SK-N-SH treated with all-trans-retinoic acid at 6 μM for 48 hours (cell line): ENCODE data around the gene ZG16.

Source experiments
- ATAC-seq: fragments of 200-7000 bp; cut with Tn5 transposase; 3 replicates; pipeline ENCODE4 v1.9.1; 2020; ENCODE audit warnings: mild to moderate bottlenecking, moderate library complexity
- ARNTL ChIP-seq: fragments of 450-650 bp; formaldehyde crosslinking; IDR thresholded peaks from 2 replicates; pipeline ENCODE4 v1.5.0; 2020; ENCODE audit warnings: low read depth, mild to moderate bottlenecking, moderate library complexity, borderline replicate concordance
- BACH2 ChIP-seq: fragments of 250-450 bp; sonication (Bioruptor Pico); IDR thresholded peaks from 2 replicates; pipeline ENCODE4 v1.9.0; 2021; ENCODE audit warnings: mild to moderate bottlenecking, borderline replicate concordance
- CSDC2 ChIP-seq: fragments of 250-450 bp; sonication (Bioruptor Pico); IDR thresholded peaks from 2 replicates; pipeline ENCODE4 v1.5.0; 2020; ENCODE audit warnings: mild to moderate bottlenecking, moderate library complexity
- CSRNP3 ChIP-seq: fragments of 250-450 bp; sonication (Bioruptor Pico); IDR thresholded peaks from 2 replicates; pipeline ENCODE4 v1.5.1; 2021; ENCODE audit warnings: mild to moderate bottlenecking, moderate library complexity
- ESRRG ChIP-seq: fragments of 250-450 bp; sonication (Bioruptor Pico); IDR thresholded peaks from 2 replicates; pipeline ENCODE4 v1.6.1; 2021; ENCODE audit warnings: mild to moderate bottlenecking
- GLIS3 ChIP-seq: fragments of 250-450 bp; sonication (Bioruptor Pico); IDR thresholded peaks from 2 replicates; pipeline ENCODE4 v1.5.0; 2020; ENCODE audit warnings: mild to moderate bottlenecking, moderate library complexity
- OSR1 ChIP-seq: fragments of 250-450 bp; sonication (Bioruptor Pico); IDR thresholded peaks from 2 replicates; pipeline ENCODE4 v1.8.0; 2022; ENCODE audit warnings: moderate library complexity, mild to moderate bottlenecking, inconsistent platforms
- PATZ1 ChIP-seq: fragments of 250-450 bp; sonication (Bioruptor Pico); IDR thresholded peaks from 2 replicates; pipeline ENCODE4 v1.8.0; 2020; ENCODE audit warnings: mild to moderate bottlenecking, moderate library complexity, borderline replicate concordance
- POU6F1 ChIP-seq: fragments of 250-450 bp; sonication (Bioruptor Pico); IDR thresholded peaks from 2 replicates; pipeline ENCODE4 v1.8.0; 2021; ENCODE audit warnings: low read depth, mild to moderate bottlenecking, moderate library complexity, borderline replicate concordance
- PPARA ChIP-seq: fragments of 250-450 bp; sonication (Bioruptor Pico); IDR thresholded peaks from 2 replicates; pipeline ENCODE4 v1.5.0; 2020; ENCODE audit warnings: mild to moderate bottlenecking, borderline replicate concordance
- RARB ChIP-seq: fragments of 250-450 bp; sonication (Bioruptor Pico); IDR thresholded peaks from 2 replicates; pipeline ENCODE4 v1.8.0; 2021; ENCODE audit warnings: mild to moderate bottlenecking, moderate library complexity
- TCF4 ChIP-seq: fragments of 250-450 bp; sonication (Bioruptor Pico); IDR thresholded peaks from 2 replicates; pipeline ENCODE4 v1.8.0; 2021; ENCODE audit warnings: mild to moderate bottlenecking, moderate library complexity, borderline replicate concordance
- TOX ChIP-seq: fragments of 250-450 bp; sonication (Bioruptor Pico); IDR thresholded peaks from 2 replicates; pipeline ENCODE4 v1.8.0; 2021; ENCODE audit warnings: mild to moderate bottlenecking, moderate library complexity, borderline replicate concordance
- TSHZ2 ChIP-seq: fragments of 250-450 bp; sonication (Bioruptor Pico); IDR thresholded peaks from 2 replicates; pipeline ENCODE4 v1.5.0; 2020; ENCODE audit warnings: mild to moderate bottlenecking, moderate library complexity
- ZC3H10 ChIP-seq: fragments of 250-450 bp; sonication (Bioruptor Pico); IDR thresholded peaks from 2 replicates; pipeline ENCODE4 v1.5.1; 2021; ENCODE audit warnings: mild to moderate bottlenecking, moderate library complexity
- ZFP3 ChIP-seq: fragments of 250-450 bp; sonication (Bioruptor Pico); IDR thresholded peaks from 2 replicates; pipeline ENCODE4 v1.5.0; 2020; ENCODE audit warnings: mild to moderate bottlenecking, moderate library complexity
- ZNF565 ChIP-seq: fragments of 450-650 bp; formaldehyde crosslinking; conservative IDR thresholded peaks from 2 replicates; pipeline ENCODE4 v1.5.0; 2020; ENCODE audit warnings: low read depth, mild to moderate bottlenecking, moderate library complexity
- ZNF70 ChIP-seq: fragments of 450-650 bp; formaldehyde crosslinking; IDR thresholded peaks from 2 replicates; pipeline ENCODE4 v1.5.0; 2020; ENCODE audit warnings: mild to moderate bottlenecking, moderate library complexity

ZG16 gene

GRCh38 chr16:29820730-29821642 is 42.9 kb downstream of the ZG16 start:
- no peak for ATAC-seq
- TF ChIP-seq CSRNP3 (CRISPR knock-in tag) (no peak), PATZ1 (CRISPR knock-in tag) (no peak), TSHZ2 (no peak), TOX (CRISPR knock-in tag) (no peak), OSR1 (CRISPR knock-in tag) (no peak), ESRRG (no peak)

GRCh38 chr16:29821643-29822115 is 43.6 kb downstream of the ZG16 start:
- peak; percentile 30 for ATAC-seq
- TF ChIP-seq PATZ1 (CRISPR knock-in tag), result no peak
- no peak for TF ChIP-seq RARB (CRISPR knock-in tag)
- TF ChIP-seq TSHZ2, result no peak
- TF ChIP-seq ARNTL (CRISPR knock-in tag), result no peak
- TF ChIP-seq POU6F1, result no peak
- TF ChIP-seq ZFP3 (CRISPR knock-in tag), result no peak
- TF ChIP-seq BACH2 (CRISPR knock-in tag), result no peak
- TF ChIP-seq TOX (CRISPR knock-in tag), result no peak
- TF ChIP-seq ZNF70, result no peak
- no peak for TF ChIP-seq PPARA (CRISPR knock-in tag)
- no peak for TF ChIP-seq GLIS3 (CRISPR knock-in tag)
- TF ChIP-seq ZC3H10 (CRISPR knock-in tag), result no peak
- no peak for TF ChIP-seq ESRRG
- TF ChIP-seq TCF4, result no peak
- no peak for TF ChIP-seq ZNF565
- TF ChIP-seq CSDC2, result no peak
